Endothelial cell of umbilical vein (primary cell): ENCODE results near the gene ACCSL. TPM values are rescaled to one million over a fixed set of nuclear protein-coding genes. Genes with fewer than 3 reads are reported as not detected.

Experiments used
- BruUV-seq: library from RNA; stranded (reverse); fragments of 400-500 nt; replicated peaks from 2 replicates; lab custom pipeline; 2021; lab: Mats Ljungman, UMichigan
- CTCF ChIA-PET: fragments of 300-600, 350-600 bp; sonication (Branson Sonifier 250); formaldehyde crosslinking; loops from one replicate; lab custom pipeline; 2021; ENCODE audit warnings: antibody characterized with exemption, inconsistent platforms; lab: Charles Lee
- POLR2A ChIA-PET: fragments of 300-600, 350-600 bp; sonication (Branson Sonifier 250); formaldehyde crosslinking; loops from one replicate; lab custom pipeline; 2021; ENCODE audit warnings: antibody characterized with exemption, inconsistent platforms; lab: Charles Lee
- DNase-seq: peaks from one replicate; pipeline ENCODE4 v3.0.0-alpha.2; 2011; ENCODE audit warnings: low read depth, low spot score
- FAIRE-seq: peaks from 2 replicates; lab custom pipeline; 2011; peaks lifted over from hg19 to GRCh38; lab: Jason Lieb, UNC
- H2AFZ ChIP-seq: 2 replicates; pipeline ENCODE4 v1.6.0; 2012; ENCODE audit warnings: low read depth, low read length, control low read depth, inconsistent platforms
- H3K27ac ChIP-seq: 2 replicates; pipeline ENCODE4 v1.5.1; 2011; ENCODE audit warnings: low read depth, mild to moderate bottlenecking, control low read depth, low read length, moderate library complexity; ENCODE audit not compliant: insufficient read depth
- H3K27me3 ChIP-seq, 2 experiments: 2 replicates each; pipeline versions ENCODE4 v1.6.0 to v1.6.1; 2011; ENCODE audit warnings: low read length in 2 of 2, mixed read lengths in 1 of 2; ENCODE audit not compliant: control insufficient read depth in 2 of 2, insufficient read depth in 2 of 2
- H3K36me3 ChIP-seq, 2 experiments: 2 replicates in 1 of 2; 3 replicates in 1 of 2; pipeline ENCODE4 v1.5.1; 2011; ENCODE audit warnings: low read length in 2 of 2, mild to moderate bottlenecking in 1 of 2, moderate library complexity in 1 of 2; ENCODE audit not compliant: control insufficient read depth in 2 of 2, insufficient read depth in 2 of 2; ENCODE audit errors: extremely low read depth in 1 of 2
- H3K4me1 ChIP-seq: 3 replicates; pipeline ENCODE4 v1.5.1; 2011; ENCODE audit warnings: mild to moderate bottlenecking, low read length; ENCODE audit not compliant: control insufficient read depth, insufficient read depth; ENCODE audit errors: extremely low read depth
- H3K4me2 ChIP-seq: 2 replicates; pipeline ENCODE4 v1.6.1; 2011; ENCODE audit warnings: low read length, control low read depth, mixed read lengths; ENCODE audit not compliant: insufficient read depth
- H3K4me3 ChIP-seq, 3 experiments: fragments of 200-600 bp in 1 of 3; sonication (generic), shearing (Covaris generic) in 1 of 3; replicated peaks in 1 of 3; 2 replicates each; pipeline ENCODE4 v1.5.1; 2011 to 2016; ENCODE audit warnings: control low read depth in 3 of 3, low read length in 3 of 3, mild to moderate bottlenecking in 2 of 3, inconsistent platforms in 1 of 3, low read depth in 1 of 3, moderate library complexity in 1 of 3; ENCODE audit not compliant: insufficient read depth in 1 of 3
- H3K79me2 ChIP-seq: 2 replicates; pipeline ENCODE4 v1.6.0; 2012; ENCODE audit warnings: low read length, inconsistent platforms; ENCODE audit not compliant: control insufficient read depth, insufficient read depth
- H3K9ac ChIP-seq: replicated peaks from 2 replicates; pipeline ENCODE3; 2011; ENCODE audit warnings: low read length, control low read depth; ENCODE audit not compliant: insufficient read depth; ENCODE audit errors: extremely low read depth
- H3K9me1 ChIP-seq: replicated peaks from 3 replicates; pipeline ENCODE4 v1.6.0; 2011; ENCODE audit warnings: mild to moderate bottlenecking, low read length; ENCODE audit not compliant: control insufficient read depth, insufficient read depth; ENCODE audit errors: extremely low read depth
- H3K9me3 ChIP-seq: replicated peaks from 2 replicates; pipeline ENCODE4 v1.5.1; 2012; ENCODE audit warnings: low read length, inconsistent platforms; ENCODE audit not compliant: control insufficient read depth, insufficient read depth
- H4K20me1 ChIP-seq: replicated peaks from 2 replicates; pipeline ENCODE3; 2011; ENCODE audit warnings: mild to moderate bottlenecking, low read length; ENCODE audit not compliant: control insufficient read depth, insufficient read depth; ENCODE audit errors: extremely low read depth
- CTCF ChIP-seq, 2 donors: IDR thresholded peaks; 1 replicate in 1 of 2; 2 replicates in 1 of 2; pipeline ENCODE4 v1.5.1; 2011; ENCODE audit warnings: low read length in 2 of 2, mild to moderate bottlenecking in 2 of 2, moderate library complexity in 2 of 2, control low read depth in 1 of 2, inconsistent platforms in 1 of 2, low read depth in 1 of 2; ENCODE audit not compliant: insufficient read depth in 1 of 2; ENCODE audit errors: extremely low read depth in 1 of 2
- EZH2 ChIP-seq: IDR thresholded peaks from 2 replicates; pipeline ENCODE4 v1.6.1; 2012; ENCODE audit warnings: borderline replicate concordance, low read depth, mild to moderate bottlenecking, moderate library complexity, low read length, inconsistent platforms; ENCODE audit not compliant: severe bottlenecking
- FOS ChIP-seq: IDR thresholded peaks from 2 replicates; pipeline ENCODE4 v1.6.1; 2011; ENCODE audit warnings: mild to moderate bottlenecking, low read length, moderate library complexity, borderline replicate concordance; ENCODE audit not compliant: insufficient read depth
- GATA2 ChIP-seq: IDR thresholded peaks from 2 replicates; pipeline ENCODE4 v1.7.0; 2011; ENCODE audit warnings: low read depth, mild to moderate bottlenecking, moderate library complexity, mixed read lengths, low read length; ENCODE audit not compliant: insufficient read length, insufficient read depth
- JUN ChIP-seq: IDR thresholded peaks from 2 replicates; pipeline ENCODE4 v1.6.1; 2011; ENCODE audit warnings: borderline replicate concordance, low read depth; ENCODE audit not compliant: insufficient read length, insufficient read depth
- MYC ChIP-seq: IDR thresholded peaks from one replicate; pipeline ENCODE4 v1.6.1; 2011; ENCODE audit warnings: mild to moderate bottlenecking, low read depth, low read length
- POLR2AphosphoS5 ChIP-seq: IDR thresholded peaks from 2 replicates; pipeline ENCODE4 v1.6.1; 2012; ENCODE audit warnings: low read depth, mild to moderate bottlenecking, control low read depth, low read length, moderate library complexity; ENCODE audit not compliant: insufficient read depth
- dilution Hi-C: fragments of 300-500 bp; cut with MboI; formaldehyde crosslinking; loops from one replicate; pipeline ENCODE4 v1.15.0; 2019; ENCODE audit warnings: low sequenced_read_pairs; ENCODE audit not compliant: extremely low pct_ligation_motif_present
- intact Hi-C: fragments of 100-400 bp; cut with micrococcal nuclease; formaldehyde crosslinking; loops from one replicate; pipeline ENCODE4 v1.10.0; 2022
- polyA plus RNA-seq, 4 experiments: library from polyadenylated mRNA; depleted of rRNA in 3 of 4; stranded (reverse) in 3 of 4; unstranded in 1 of 4; fragments of >200 nt; gene quantifications; 2 replicates each; pipeline versions ENCODE4 v1.2.1 to v1.2.3, GENCODE V29; 2011 to 2012; ENCODE audit warnings: missing spikeins in 1 of 4
- total RNA-seq: library from RNA; stranded (reverse); gene quantifications from 2 replicates; pipeline ENCODE4 v1.2.3, GENCODE V29; 2021
- TF ChIP-seq, protein P1 (sequence below): IDR thresholded peaks from 2 replicates; pipeline ENCODE4 v1.6.1; 2011; ENCODE audit not compliant: insufficient read depth, insufficient read length

The ACCSL gene
- total and polyA plus RNA-seq, 2 donors (not counting 3 experiments of a cell fraction or from before 2014, with no cell fraction given), result not detected

- Histone ChIP-seq H3K4me2 (no peak overlapping the region), H3K4me3 (no peak overlapping the region), H3K9me3 (no peaks in the 10 kb centered on the region), H4K20me1 (no peaks in the 10 kb centered on the region), H3K79me2 (no peaks in the 10 kb centered on the region), H3K27ac (no peak overlapping the region), H3K9ac (no peak overlapping the region), H3K4me1 (no peaks in the 10 kb centered on the region), H3K9me1 (no peaks in the 10 kb centered on the region), H2AFZ (no peak overlapping the region), H3K36me3 (no peaks in the 10 kb centered on the region), H3K27me3 (no peaks in the 10 kb centered on the region)
- CTCF ChIA-PET, result no interaction called here
- dilution Hi-C loops (no loop called here), intact Hi-C loops (no loop called here)
- DNase-seq (no peak), FAIRE-seq (no peak)
- no peak for TF ChIP-seq CTCF (IDR thresholded peaks at IDR 0.05; ENCODE audit: extremely low read depth in 1 of 2, insufficient read depth in 1 of 2, low read depth in 1 of 2, low read length in 2 of 2)
- TF ChIP-seq JUN, result no peak
- no peak for TF ChIP-seq POLR2AphosphoS5
- no peak for TF ChIP-seq EZH2
- TF ChIP-seq GATA2, result no peak
- no peak for TF ChIP-seq FOS
- TF ChIP-seq, protein P1, sequence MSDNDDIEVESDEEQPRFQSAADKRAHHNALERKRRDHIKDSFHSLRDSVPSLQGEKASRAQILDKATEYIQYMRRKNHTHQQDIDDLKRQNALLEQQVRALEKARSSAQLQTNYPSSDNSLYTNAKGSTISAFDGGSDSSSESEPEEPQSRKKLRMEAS, result no peak
- no peak for TF ChIP-seq MYC
- POLR2A ChIA-PET, result no interaction called here
- no TSS peak for BruUV-seq
Observed at GRCh38 chr11:43998308-43998707, 49.5 kb upstream of the ACCSL start.
